ENCODE data around the gene CTDSP1.

The CTDSP1 gene, protein sequence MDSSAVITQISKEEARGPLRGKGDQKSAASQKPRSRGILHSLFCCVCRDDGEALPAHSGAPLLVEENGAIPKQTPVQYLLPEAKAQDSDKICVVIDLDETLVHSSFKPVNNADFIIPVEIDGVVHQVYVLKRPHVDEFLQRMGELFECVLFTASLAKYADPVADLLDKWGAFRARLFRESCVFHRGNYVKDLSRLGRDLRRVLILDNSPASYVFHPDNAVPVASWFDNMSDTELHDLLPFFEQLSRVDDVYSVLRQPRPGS

DNA sequence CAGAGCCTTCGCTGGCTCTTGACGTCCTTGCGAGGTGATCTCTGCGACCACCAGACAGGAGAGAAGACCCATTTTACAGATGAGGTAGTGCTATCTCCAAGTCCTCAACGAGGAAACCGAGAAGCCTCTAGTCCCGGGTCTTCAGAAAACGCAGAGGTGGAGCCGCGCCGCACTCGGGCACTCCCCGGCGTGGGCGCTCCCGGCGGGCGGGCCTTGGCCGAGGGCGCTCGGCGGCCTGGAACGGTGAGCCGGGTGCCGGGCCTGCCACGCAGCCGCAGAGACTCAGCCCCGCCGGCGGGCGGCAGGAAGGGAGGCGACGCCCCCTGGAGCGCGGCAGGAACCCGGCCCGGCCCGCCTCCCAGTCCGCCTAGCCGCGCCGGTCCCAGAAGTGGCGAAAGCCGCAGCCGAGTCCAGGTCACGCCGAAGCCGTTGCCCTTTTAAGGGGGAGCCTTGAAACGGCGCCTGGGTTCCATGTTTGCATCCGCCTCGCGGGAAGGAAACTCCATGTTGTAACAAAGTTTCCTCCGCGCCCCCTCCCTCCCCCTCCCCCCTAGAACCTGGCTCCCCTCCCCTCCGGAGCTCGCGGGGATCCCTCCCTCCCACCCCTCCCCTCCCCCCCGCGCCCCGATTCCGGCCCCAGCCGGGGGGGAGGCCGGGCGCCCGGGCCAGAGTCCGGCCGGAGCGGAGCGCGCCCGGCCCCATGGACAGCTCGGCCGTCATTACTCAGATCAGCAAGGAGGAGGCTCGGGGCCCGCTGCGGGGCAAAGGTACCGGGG, at the start of gene CTDSP1:
CTDSP1 (plus strand) TSS at position 478 of the 776 bp plus-strand sequence; CDS start at position 701, 223 bp downstream.
- peak; percentile 88 for DNase-seq (ENCODE audit: extremely low read depth, low read depth)
- TF ChIP-seq, protein P1, sequence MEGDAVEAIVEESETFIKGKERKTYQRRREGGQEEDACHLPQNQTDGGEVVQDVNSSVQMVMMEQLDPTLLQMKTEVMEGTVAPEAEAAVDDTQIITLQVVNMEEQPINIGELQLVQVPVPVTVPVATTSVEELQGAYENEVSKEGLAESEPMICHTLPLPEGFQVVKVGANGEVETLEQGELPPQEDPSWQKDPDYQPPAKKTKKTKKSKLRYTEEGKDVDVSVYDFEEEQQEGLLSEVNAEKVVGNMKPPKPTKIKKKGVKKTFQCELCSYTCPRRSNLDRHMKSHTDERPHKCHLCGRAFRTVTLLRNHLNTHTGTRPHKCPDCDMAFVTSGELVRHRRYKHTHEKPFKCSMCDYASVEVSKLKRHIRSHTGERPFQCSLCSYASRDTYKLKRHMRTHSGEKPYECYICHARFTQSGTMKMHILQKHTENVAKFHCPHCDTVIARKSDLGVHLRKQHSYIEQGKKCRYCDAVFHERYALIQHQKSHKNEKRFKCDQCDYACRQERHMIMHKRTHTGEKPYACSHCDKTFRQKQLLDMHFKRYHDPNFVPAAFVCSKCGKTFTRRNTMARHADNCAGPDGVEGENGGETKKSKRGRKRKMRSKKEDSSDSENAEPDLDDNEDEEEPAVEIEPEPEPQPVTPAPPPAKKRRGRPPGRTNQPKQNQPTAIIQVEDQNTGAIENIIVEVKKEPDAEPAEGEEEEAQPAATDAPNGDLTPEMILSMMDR (IDR thresholded peaks at IDR 0.05; ENCODE audit: low read depth, low read length, missing control alignments): no peak
- peak within 1 kb of the TSS; percentile 76 for H3K4me3 ChIP-seq (replicated peaks; ENCODE audit: low read depth, low read length)

DNA sequence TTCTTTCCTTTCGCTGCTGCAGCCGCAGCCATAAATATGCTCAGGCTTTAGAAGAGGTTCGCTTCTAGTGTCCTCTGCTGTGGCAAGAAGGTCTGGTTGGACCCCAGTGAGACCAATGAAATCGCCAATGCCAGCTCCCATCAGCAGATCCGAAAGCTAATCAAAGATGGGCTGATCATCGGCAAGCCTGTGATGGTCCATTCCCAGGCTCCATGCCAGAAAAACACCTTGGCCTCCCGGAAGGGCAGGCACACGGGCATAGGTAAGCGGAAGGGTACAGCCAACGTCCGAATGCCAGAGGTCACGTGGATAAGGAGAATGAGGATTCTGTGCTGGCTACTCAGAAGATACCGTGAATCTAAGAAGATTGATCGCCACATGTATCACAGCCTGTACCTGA, 45.6 kb upstream of the CTDSP1 start:
- TF ChIP-seq, protein P1 (IDR thresholded peaks at IDR 0.05; ENCODE audit: low read depth, low read length, missing control alignments): no peak
- no peak for DNase-seq (ENCODE audit: extremely low read depth, low read depth)
- no peak overlapping the region for H3K4me3 ChIP-seq (replicated peaks; ENCODE audit: low read depth, low read length)

DNA sequence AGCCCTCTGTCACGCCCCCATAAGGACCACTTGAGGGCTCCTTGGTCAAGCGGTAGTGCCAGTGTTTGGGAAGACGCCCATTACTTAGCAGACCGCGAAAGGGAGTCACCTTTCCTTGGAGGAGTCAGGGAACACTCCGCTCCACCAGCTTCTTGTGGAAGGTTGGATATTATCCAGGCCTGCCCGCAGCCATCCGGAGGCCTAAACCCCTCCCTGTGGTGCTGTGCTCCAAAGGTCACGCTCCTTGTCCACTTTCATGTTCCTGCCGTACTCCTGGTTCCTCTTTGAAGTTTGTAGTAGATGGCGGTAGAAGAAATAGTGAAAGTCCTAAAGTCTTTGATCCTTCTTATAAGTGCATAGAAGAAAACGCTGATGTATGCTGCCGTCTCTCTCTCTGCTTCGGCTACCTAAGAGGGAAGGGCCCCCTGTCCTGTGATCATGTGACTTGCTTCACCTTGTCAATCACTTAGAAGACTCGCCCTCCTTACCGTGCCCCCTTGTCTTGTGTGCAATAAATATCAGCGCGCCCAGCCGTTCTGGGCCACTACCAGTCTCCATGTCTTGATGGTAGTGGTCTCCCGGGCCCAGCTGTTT, 44.7 kb upstream of the CTDSP1 start:
- DNase-seq (ENCODE audit: extremely low read depth, low read depth): no peak
- TF ChIP-seq, protein P1 (IDR thresholded peaks at IDR 0.05; ENCODE audit: low read depth, low read length, missing control alignments): no peak
- no peak overlapping the region for H3K4me3 ChIP-seq (replicated peaks; ENCODE audit: low read depth, low read length)

DNA sequence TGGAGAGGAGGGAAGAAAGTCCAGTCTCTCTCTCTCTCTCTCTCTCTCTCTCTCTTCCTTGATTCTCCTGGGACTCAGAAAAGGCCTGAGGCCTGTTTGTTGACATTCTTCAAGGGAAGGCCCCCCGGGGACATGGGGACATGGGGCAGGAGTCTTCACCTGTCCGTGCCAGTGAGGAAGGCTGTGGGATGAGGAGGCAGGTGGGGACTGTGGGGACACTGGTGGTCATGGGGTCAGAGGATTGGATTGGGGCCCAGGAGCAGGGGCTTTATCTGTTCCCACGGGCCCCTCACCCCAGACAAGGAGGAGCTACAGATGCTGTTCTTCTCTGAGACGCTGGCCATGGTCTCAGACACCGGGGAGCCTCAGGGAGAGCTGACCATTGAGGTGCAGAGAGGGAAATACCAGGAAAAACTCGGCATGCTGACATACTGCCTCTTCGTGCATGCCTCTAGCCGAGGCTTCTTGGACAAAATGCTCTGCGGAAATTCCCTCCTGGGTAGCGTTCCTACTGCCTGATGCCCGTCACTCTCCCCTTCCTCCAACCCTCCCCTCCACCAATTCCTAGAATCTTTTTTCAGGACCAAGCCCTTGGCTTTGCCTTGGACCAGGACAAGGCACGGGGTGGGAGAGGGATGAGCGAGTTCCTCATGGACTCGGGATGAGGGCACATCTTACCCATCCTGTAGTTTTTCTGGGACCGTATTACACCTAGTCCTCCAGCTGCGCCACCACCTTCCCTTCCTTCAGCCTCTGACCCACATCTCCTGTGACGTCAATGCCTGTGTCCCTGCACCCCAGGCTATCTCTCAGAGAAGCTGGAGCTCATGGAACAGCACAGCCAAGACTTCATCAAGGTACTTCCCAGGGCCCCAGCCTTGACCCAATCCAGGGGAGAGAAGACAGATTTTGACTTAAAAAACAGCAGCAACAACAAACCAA, 42.2 kb upstream of the CTDSP1 start:
- no peak for DNase-seq (ENCODE audit: extremely low read depth, low read depth)
- H3K4me3 ChIP-seq (replicated peaks; ENCODE audit: low read depth, low read length): no peak overlapping the region
- TF ChIP-seq, protein P1 (IDR thresholded peaks at IDR 0.05; ENCODE audit: low read depth, low read length, missing control alignments): no peak

DNA sequence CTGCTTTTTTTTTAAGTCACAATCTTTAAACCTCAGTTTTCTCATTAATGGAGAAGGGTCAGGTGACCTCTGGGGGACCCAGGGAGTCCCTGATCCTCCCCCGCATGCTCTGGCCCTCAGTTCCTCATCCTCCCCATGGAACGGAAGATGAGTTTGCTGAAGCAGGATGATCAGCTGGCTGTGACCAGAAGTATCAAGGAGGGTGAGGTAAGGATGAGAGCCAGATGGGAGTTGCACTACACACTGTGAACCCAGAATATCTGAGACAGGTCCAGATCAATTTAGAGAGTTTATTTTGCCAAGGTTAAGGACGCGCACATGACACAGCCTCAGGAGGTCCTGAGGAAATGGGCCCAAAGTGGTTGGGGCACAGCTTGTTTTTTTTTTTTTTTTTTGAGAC, 39.2 kb upstream of the CTDSP1 start:
- TF ChIP-seq, protein P1 (IDR thresholded peaks at IDR 0.05; ENCODE audit: low read depth, low read length, missing control alignments): no peak
- no peak for DNase-seq (ENCODE audit: extremely low read depth, low read depth)
- H3K4me3 ChIP-seq (replicated peaks; ENCODE audit: low read depth, low read length): no peak overlapping the region

DNA sequence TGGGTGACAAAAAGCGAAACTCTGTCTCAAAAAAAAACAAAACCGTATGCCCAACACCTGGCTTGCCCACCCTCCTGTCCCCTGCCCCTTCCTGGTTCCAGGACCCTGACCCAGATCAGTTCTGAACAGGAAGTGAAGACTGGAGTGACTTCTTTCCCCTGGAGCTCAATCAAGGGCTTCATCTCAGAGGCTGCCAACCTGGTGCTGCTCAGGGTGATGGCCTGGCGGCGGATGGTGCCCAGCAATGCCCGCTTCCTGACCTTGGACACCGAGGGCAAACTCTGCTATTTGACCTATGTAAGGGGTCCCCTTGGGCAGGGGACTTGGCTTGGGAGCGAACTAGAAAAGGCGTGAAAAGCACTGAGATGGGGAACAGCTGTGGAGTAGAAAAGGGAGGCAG, 37.1 kb upstream of the CTDSP1 start:
- TF ChIP-seq, protein P1 (IDR thresholded peaks at IDR 0.05; ENCODE audit: low read depth, low read length, missing control alignments): no peak
- H3K4me3 ChIP-seq (replicated peaks; ENCODE audit: low read depth, low read length): no peak overlapping the region
- no peak for DNase-seq (ENCODE audit: extremely low read depth, low read depth)

All from HFF-Myc (cell line).